ENCODE results near the gene ARHGAP10.

The ARHGAP10 gene

GRCh38 chr4:147846318-147847155 is 114.6 kb downstream of the ARHGAP10 start:
- in situ Hi-C loops (cut with MboI; ENCODE audit: low sequenced_read_pairs) = no loop called here

- in situ Hi-C loops (cut with MboI; ENCODE audit: low sequenced_read_pairs) = no loop called here
Observed at GRCh38 chr4:147847751-147848590, 116.1 kb downstream of the ARHGAP10 start.

- in situ Hi-C loops (cut with MboI; ENCODE audit: low sequenced_read_pairs) = no loop called here
Observed at GRCh38 chr4:147848634-147849033, 116.7 kb downstream of the ARHGAP10 start.

- in situ Hi-C loops (cut with MboI; ENCODE audit: low sequenced_read_pairs) = no loop called here
Observed at GRCh38 chr4:147851135-147851534, 119.2 kb downstream of the ARHGAP10 start.

- in situ Hi-C loops (cut with MboI; ENCODE audit: low sequenced_read_pairs) = no loop called here
Observed at GRCh38 chr4:147853706-147854105, 121.8 kb downstream of the ARHGAP10 start.

GRCh38 chr4:147854154-147854553 is 122.3 kb downstream of the ARHGAP10 start:
- in situ Hi-C loops (cut with MboI; ENCODE audit: low sequenced_read_pairs) = no loop called here

GRCh38 chr4:147855571-147856009 is 123.7 kb downstream of the ARHGAP10 start:
- in situ Hi-C loops (cut with MboI; ENCODE audit: low sequenced_read_pairs) = no loop called here

- in situ Hi-C loops (cut with MboI; ENCODE audit: low sequenced_read_pairs) = no loop called here
Observed at GRCh38 chr4:147860960-147861359, 129.1 kb downstream of the ARHGAP10 start.

- in situ Hi-C loops (cut with MboI; ENCODE audit: low sequenced_read_pairs) = no loop called here
Observed at GRCh38 chr4:147862043-147862692, 130.3 kb downstream of the ARHGAP10 start.

- in situ Hi-C loops (cut with MboI; ENCODE audit: low sequenced_read_pairs) = no loop called here
Observed at GRCh38 chr4:147863111-147863747, 131.3 kb downstream of the ARHGAP10 start.

- in situ Hi-C loops (cut with MboI; ENCODE audit: low sequenced_read_pairs) = no loop called here
Observed at GRCh38 chr4:147863808-147864472, 132.1 kb downstream of the ARHGAP10 start.

- in situ Hi-C loops (cut with MboI; ENCODE audit: low sequenced_read_pairs) = no loop called here
Observed at GRCh38 chr4:147864607-147865006, 132.7 kb downstream of the ARHGAP10 start.

- in situ Hi-C loops (cut with MboI; ENCODE audit: low sequenced_read_pairs) = no loop called here
Observed at GRCh38 chr4:147865926-147866325, 134.0 kb downstream of the ARHGAP10 start.

- in situ Hi-C loops (cut with MboI; ENCODE audit: low sequenced_read_pairs) = no loop called here
Observed at GRCh38 chr4:147866532-147867271, 134.8 kb downstream of the ARHGAP10 start.

GRCh38 chr4:147874109-147874508 is 142.2 kb downstream of the ARHGAP10 start:
- in situ Hi-C loops (cut with MboI; ENCODE audit: low sequenced_read_pairs) = no loop called here

GRCh38 chr4:147877308-147877771 is 145.5 kb downstream of the ARHGAP10 start:
- in situ Hi-C loops (cut with MboI; ENCODE audit: low sequenced_read_pairs) = no loop called here

GRCh38 chr4:147879676-147880075 is 147.8 kb downstream of the ARHGAP10 start:
- in situ Hi-C loops (cut with MboI; ENCODE audit: low sequenced_read_pairs) = no loop called here

GRCh38 chr4:147880511-147880910 is 148.6 kb downstream of the ARHGAP10 start:
- in situ Hi-C loops (cut with MboI; ENCODE audit: low sequenced_read_pairs) = no loop called here

GRCh38 chr4:147884536-147884935 is 152.6 kb downstream of the ARHGAP10 start:
- in situ Hi-C loops (cut with MboI; ENCODE audit: low sequenced_read_pairs) = no loop called here
